DMS 273 treated with DMSO at 0.1 percent for 48 hours (cell line): Measurements from ENCODE around the gene EDN2.

Experiments
- DNase-seq: peaks from one replicate; lab custom pipeline; 2025; lab: John Stamatoyannopoulos, UW

The EDN2 gene

GRCh38 chr1:41483001-41483850, 1.3 kb downstream of the EDN2 start:
- DNase-seq: no peak

DNA sequence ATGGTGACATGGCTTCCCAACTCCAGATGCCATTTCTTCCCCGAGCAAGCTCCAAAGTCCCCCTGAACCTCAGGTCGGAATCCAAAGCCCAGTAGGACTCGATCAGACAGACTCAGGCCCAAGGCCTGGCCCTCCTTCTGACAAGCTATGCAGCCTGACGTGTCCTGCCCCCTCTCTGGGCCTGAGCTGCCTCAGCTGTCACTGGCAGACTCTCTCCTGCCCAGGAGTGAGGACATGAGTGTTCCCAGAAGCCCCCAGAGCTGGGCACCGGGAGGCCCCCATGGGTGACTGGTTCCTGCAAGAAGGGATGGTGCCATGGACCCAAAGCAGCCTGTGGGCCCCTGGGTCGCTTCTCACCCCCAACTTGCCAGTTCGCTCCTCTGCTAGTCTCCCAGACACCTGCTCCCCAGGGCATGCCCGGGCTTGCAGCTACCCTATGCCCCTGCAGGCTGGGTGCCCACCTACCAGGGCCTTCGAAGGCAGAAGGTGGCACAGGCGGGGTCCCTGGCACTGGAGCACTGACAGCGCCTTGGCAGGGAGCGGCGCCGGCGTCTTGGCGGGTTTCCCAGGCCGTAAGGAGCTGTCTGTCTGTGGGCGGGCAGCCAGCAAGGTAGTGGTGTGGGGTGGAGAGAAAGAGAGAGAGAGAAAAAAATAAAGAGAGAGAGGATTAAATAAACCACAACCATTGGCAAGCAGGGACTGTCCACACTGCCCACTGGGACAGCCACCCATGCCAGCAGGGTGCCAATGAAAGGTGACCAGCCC, 2.3 kb downstream of the EDN2 start:
- no peak for DNase-seq

GRCh38 chr1:41481109-41481775, 3.2 kb downstream of the EDN2 start:
- DNase-seq: no peak

- DNase-seq: no peak
Measured at GRCh38 chr1:41480204-41481108, 4.0 kb downstream of the EDN2 start.

DNA sequence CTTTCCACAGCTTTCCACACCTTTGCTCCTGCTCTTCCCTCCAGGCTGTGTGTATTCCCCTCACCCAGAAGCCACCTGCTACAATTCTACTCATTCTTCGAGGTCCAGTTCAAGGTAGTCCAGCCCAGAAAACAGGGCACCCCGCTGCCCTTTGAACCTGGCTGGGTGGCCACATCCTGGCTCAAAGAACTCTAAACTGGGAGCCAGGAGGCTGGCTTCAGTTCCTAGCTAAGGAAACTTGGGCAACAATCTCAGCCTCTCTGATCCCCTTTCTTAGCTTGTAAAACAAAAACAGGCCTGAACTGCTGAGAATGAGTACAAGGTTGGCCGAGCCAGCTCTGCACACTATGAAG, 4.7 kb downstream of the EDN2 start:
- no peak for DNase-seq

- no peak for DNase-seq
Measured at GRCh38 chr1:41479000-41479807, 5.3 kb downstream of the EDN2 start.

DNA sequence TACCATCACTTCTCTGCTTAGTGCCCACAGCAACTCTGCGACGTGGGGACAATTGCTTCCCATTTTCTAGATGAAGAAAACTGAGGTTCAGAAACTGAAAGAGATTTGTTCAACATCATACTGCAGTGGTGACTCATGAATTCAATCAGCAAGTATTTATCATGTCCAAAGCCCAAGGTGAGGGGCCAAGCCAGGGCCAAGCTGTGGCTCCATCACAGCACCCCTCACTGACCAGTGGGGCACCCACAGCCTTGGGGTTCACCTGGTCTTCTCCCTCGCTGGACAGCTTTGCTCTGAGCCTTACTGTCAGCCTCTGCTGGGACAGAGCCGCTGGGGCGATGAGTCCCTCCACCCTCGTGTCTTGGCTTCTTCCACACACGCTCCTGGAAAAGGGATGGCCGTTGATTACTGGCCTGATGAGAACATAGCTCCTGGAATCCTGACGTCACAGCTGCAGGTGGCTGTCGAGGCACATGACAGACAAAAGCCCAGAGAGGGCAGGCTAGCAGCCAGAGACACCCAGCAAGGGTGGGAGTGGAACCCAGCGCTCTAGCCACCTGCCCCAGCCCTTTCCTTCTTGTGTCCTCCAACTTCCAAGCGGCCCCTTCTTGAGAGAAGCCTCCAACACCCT, 6.2 kb downstream of the EDN2 start:
- no peak for DNase-seq

- DNase-seq: no peak
Measured at GRCh38 chr1:41476807-41477361, 7.6 kb downstream of the EDN2 start.

DNA sequence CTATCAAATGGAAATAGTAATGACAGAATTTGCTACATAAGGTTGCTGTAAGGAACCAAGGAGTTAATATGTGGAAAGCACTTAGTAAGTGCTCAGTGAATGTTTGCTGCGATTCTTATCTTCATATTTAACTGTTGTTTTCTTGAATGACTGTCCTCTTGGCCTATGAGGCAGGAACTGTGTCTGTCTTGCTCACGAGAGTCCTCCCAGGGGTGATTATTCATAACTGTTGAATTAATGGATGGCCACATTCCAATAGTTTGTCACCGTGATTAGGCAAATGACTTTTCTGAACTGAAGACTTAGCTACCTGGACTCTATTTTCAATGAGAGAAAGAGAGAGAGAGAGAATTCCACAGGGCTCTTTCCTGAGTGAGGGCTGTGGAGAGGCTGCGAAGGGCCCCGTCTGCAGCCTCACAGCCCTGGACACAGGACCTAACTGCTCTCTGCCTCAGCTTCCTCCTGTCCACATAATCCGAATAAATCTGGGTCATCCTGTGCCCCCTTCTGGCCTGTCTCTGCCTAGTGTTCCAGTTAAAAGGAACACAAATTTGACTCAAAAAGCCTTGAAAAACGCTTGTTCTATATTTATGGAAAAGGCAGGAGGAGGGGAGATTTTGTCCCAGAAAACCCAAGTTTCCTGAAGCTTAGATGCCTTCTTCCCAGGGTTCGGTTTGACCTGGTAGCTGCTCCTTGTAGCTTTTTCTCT, 8.5 kb downstream of the EDN2 start:
- no peak for DNase-seq

GRCh38 chr1:41475346-41475745, 9.1 kb downstream of the EDN2 start:
- no peak for DNase-seq

GRCh38 chr1:41474490-41475271, 9.8 kb downstream of the EDN2 start:
- no peak for DNase-seq

DNA sequence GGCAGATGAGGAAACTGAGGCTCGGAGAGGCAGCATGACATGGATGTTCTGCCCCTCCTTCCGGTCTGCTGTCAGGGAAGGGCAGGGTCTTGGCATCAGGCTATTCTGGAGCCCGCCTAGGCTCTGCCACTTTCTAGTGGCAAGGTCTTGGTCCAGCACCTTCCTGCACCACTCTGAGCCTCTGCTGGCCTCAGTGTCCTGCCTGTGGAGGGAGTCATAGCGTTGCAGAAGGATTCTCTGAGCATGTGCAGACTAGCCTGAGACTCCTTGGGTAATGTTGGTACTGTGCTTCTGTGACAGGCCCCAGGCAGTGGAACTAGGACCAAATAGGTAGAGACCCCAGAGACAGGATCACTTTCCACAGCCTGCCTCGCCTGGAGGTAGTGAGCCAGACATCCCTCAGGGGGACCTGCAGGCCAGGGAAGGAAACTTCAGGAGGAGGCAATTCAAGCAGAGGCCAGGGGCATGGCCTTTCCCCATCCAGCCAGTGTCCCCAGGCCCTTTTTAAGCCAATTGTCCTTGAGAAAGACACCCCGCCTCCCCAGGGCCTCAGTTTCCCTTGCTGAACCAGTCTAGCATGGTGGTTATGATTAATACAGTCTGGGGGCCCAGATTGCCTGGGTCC, 10.6 kb downstream of the EDN2 start:
- no peak for DNase-seq

DNA sequence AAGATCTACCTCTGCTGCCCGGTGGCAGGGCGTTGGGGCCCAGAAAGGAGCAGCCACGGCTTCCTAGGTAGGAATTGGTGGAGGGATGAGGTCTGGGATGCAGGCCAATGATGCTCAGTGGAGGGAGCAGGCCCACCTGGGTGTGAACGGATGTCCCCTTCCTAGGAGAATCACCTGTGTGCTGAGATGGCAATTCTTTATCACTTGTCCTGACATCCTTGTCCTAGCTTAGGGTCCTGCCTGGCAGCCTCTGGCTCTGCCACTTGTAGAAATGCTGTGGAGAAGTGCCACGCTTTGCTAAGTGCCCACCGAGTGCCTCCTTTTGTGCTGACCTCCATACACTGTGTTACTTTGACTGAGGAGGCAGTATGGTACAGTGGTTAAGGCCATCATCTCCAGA, 12.8 kb downstream of the EDN2 start:
- DNase-seq: no peak

DNA sequence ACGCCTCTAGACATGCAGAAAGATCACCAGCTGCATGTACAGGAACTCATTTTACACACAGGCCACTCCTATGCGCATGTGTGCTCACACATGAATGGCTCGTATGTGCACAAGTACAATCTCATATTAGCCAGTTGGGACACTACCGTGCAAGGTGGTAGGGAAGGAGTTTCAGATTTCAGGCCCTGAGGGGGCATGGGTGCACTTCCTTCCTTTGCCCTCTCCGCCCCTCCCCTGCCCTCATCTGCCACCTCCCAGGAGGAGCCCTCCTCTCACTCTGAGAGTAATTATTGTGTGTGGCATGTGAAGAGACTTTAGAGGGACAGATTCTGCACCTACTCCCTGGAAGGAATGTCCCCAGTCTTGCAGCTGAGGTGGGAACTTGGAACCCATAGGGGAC, 14.8 kb downstream of the EDN2 start:
- DNase-seq: no peak

- no peak for DNase-seq
Measured at GRCh38 chr1:41468122-41468762, 16.2 kb downstream of the EDN2 start.

GRCh38 chr1:41467673-41468072, 16.8 kb downstream of the EDN2 start:
- DNase-seq: no peak

- DNase-seq: no peak
Measured at GRCh38 chr1:41466146-41466545, 18.3 kb downstream of the EDN2 start.

DNA sequence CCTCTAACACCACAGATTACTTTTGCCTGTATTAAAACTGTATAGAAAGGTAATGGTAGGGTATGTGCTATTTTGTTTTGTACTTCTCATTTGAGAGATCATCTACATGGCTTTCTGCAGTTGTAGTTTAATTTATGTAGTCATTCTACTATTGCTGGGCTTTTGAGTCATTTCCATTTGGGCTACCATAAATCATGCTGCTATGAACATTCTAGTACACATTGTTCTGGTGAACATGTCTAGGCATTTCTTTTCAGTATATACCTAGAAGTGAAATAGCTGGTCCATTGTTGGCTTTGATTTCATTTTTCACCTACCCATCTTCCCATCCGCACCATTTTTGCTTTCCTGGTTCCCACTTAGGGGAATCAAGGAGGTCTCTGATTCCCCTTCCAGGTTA, 18.7 kb downstream of the EDN2 start:
- DNase-seq: no peak
